HG03439 (cell line): ENCODE data around the gene ADGRF5.
"Not testable (repeated sequence)": the region's sequence is repeated elsewhere in the genome, so short reads cannot be mapped to it uniquely, and the experiment has no call there.

Experiments
- ATAC-seq: cut with Tn5 transposase; IDR thresholded peaks from one replicate; pipeline ENCODE4 v1.9.1; 2021; ENCODE audit warnings: mild to moderate bottlenecking, moderate library complexity; ENCODE audit not compliant: unreplicated experiment

The ADGRF5 gene

GRCh38 chr6:46895930-46896329 lies 25.8 kb downstream of the ADGRF5 start:
- no peak for ATAC-seq

GRCh38 chr6:46894433-46894832 lies 27.3 kb downstream of the ADGRF5 start:
- no peak for ATAC-seq

- no peak for ATAC-seq
These were observed 28.1 kb downstream of the ADGRF5 start for GRCh38 chr6:46893648-46894047.

GRCh38 chr6:46891252-46891795 lies 30.4 kb downstream of the ADGRF5 start:
- ATAC-seq: no peak

GRCh38 chr6:46888578-46888977 lies 33.2 kb downstream of the ADGRF5 start:
- ATAC-seq: no peak

- no peak for ATAC-seq
These were observed 33.7 kb downstream of the ADGRF5 start for GRCh38 chr6:46888031-46888430.

GRCh38 chr6:46882645-46883044 lies 39.1 kb downstream of the ADGRF5 start:
- no peak for ATAC-seq

GRCh38 chr6:46879003-46879402 lies 42.7 kb downstream of the ADGRF5 start:
- no peak for ATAC-seq

- no peak for ATAC-seq
These were observed 45.6 kb downstream of the ADGRF5 start for GRCh38 chr6:46876126-46876525.

- no peak for ATAC-seq
These were observed 54.3 kb downstream of the ADGRF5 start for GRCh38 chr6:46867411-46867810.

- ATAC-seq: no peak
These were observed 56.5 kb downstream of the ADGRF5 start for GRCh38 chr6:46865221-46865620.

GRCh38 chr6:46863791-46864190 lies 57.9 kb downstream of the ADGRF5 start:
- ATAC-seq: no peak

GRCh38 chr6:46862381-46862780 lies 59.4 kb downstream of the ADGRF5 start:
- no peak for ATAC-seq

- ATAC-seq: not testable (repeated sequence)
These were observed 65.8 kb downstream of the ADGRF5 start for GRCh38 chr6:46855966-46856365.

GRCh38 chr6:46851576-46851975 lies 70.2 kb downstream of the ADGRF5 start:
- not testable (repeated sequence) for ATAC-seq

- ATAC-seq: no peak
These were observed 70.9 kb downstream of the ADGRF5 start for GRCh38 chr6:46850792-46851191.

GRCh38 chr6:46849361-46849690 lies 72.4 kb downstream of the ADGRF5 start:
- ATAC-seq: no peak

GRCh38 chr6:46848684-46849360 lies 72.9 kb downstream of the ADGRF5 start:
- peak; percentile 80 for ATAC-seq

- ATAC-seq: no peak
These were observed 76.6 kb downstream of the ADGRF5 start for GRCh38 chr6:46845126-46845525.

GRCh38 chr6:46842252-46842846 lies 79.4 kb downstream of the ADGRF5 start:
- not testable (repeated sequence) for ATAC-seq

GRCh38 chr6:46838033-46838432 lies 83.7 kb downstream of the ADGRF5 start:
- ATAC-seq: no peak

- not testable (repeated sequence) for ATAC-seq
These were observed 86.7 kb downstream of the ADGRF5 start for GRCh38 chr6:46834991-46835390.
